ENCODE results near the gene KRT6C.
"Not testable (repeated sequence)": the region's sequence is repeated elsewhere in the genome, so short reads cannot be mapped to it uniquely, and the experiment has no call there.

Gene KRT6C

DNA sequence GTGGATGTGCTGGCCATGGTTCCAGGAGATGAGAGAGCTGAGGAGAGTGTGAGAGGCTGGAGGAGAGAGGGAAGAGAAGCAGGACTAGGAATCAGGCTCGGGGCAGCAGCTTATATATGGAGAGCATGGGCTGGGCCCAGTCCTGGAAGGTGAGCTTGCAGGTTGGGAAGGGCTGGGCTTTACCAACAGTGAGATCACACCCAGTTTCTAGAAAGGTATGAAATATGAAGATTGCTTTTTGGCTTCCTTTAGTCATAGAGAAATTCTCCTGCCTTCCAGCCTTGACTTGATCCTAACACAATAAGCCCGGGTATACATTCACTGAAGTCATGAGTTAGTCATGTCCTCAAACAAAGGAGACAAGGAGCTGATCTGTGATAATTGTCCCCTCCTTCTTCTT is 19.6 kb upstream of the KRT6C start, which contains the start of gene KRT6A:
Gene KRT6A (minus strand): TSS at position 86 of the 400 bp plus-strand sequence. CDS start 69 bp downstream, at position 17.
- FAIRE-seq (no peak), DNase-seq (ENCODE audit: insufficient read length, low spot score) (no peak)
- TF ChIP-seq, protein P1, sequence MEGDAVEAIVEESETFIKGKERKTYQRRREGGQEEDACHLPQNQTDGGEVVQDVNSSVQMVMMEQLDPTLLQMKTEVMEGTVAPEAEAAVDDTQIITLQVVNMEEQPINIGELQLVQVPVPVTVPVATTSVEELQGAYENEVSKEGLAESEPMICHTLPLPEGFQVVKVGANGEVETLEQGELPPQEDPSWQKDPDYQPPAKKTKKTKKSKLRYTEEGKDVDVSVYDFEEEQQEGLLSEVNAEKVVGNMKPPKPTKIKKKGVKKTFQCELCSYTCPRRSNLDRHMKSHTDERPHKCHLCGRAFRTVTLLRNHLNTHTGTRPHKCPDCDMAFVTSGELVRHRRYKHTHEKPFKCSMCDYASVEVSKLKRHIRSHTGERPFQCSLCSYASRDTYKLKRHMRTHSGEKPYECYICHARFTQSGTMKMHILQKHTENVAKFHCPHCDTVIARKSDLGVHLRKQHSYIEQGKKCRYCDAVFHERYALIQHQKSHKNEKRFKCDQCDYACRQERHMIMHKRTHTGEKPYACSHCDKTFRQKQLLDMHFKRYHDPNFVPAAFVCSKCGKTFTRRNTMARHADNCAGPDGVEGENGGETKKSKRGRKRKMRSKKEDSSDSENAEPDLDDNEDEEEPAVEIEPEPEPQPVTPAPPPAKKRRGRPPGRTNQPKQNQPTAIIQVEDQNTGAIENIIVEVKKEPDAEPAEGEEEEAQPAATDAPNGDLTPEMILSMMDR (IDR thresholded peaks at IDR 0.05; ENCODE audit: insufficient read depth, missing control alignments): no peak

DNA sequence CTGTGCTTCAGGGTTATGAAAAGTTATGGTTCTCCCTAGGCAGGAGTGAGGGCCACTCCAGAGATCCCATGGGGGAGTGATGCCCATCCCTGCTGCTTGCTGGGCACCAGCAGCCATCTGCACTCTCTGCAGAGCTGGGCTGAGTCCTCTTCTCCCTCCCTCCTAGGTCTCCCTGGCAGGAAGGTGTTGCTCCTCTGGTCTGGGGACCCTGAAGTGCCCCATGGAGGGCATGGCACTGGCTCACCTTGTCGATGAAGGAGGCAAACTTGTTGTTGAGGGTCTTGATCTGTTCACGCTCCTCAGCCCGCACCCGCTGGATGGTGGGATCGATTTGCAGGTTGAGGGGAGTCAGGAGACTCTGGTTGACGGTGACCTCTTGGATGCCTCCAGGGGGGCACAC is 18.8 kb upstream of the KRT6C start:
- FAIRE-seq; DNase-seq (ENCODE audit: insufficient read length, low spot score): not testable (repeated sequence)

DNA sequence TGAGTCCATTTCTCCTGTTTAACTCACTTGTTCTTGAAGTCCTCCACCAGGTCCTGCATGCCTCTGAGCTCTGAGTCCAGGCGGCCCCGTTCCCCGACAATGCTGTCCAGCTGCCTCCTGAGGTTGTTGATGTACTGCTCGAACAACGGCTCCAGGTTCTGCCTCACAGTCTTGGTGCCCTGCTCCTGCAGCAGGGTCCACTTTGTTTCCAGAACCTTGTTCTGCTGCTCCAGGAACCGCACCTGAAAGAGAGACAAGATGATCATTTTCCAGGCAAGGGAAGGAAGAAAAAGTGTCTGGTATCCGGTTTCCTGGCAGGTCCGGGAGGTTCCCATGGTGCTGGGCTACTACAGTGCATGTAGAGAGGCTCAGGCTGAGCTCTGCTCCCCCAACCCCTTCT is 17.9 kb upstream of the KRT6C start:
- not testable (repeated sequence) for DNase-seq (ENCODE audit: insufficient read length, low spot score); FAIRE-seq

DNA sequence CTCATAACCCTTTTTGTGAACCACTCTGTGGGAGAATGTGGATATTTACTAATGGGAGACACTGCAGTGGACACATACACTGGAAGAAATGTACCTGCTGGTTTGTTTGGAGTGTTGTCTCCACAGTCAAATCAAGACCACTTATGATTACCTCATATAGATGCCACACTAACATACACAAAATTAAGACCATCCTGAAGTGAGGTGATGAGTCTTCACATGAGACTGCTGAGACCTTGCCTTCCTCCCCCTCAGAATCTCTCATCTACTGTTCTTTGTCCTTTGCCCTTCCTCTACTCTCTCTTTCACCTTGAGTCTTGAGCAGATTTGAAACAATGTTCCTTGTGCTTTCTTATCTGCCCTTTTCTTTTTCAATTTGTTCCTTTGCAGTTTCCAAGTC is 15.1 kb upstream of the KRT6C start:
- FAIRE-seq (no peak), DNase-seq (ENCODE audit: insufficient read length, low spot score) (no peak)
- TF ChIP-seq, protein P1 (IDR thresholded peaks at IDR 0.05; ENCODE audit: insufficient read depth, missing control alignments): no peak

DNA sequence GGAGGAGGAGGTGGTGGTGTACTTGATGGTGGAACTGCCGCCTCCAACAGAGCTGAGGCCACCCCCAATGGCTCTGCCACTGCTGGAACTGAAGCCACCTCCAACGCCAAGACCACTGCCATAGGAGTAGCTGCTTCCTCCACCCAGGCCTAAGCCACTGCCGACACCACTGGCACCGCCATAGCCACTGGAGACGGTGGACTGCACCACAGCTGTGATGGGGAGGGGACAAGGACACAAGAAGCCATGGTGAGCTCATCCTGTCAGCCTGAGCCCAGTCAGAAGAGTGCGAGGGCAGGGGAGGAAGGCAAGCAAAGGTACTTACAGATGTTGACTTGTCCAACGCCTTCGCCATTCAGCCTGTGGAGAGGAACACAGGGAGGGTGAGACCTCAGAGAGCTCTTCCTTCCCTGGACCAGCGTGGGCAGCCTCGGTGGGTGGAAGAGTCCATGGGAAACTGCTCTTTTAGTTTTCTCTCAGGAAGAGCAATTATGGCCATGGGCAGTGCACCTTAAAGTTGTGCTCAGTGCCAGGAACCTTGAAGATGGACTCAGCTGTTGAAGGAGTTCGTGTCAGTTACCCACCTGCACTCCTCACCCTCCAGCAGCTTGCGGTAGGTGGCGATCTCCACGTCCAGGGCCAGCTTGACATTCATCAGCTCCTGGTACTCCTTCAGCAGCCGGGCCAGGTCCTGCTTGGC is 14.3 kb upstream of the KRT6C start:
- DNase-seq (ENCODE audit: insufficient read length, low spot score); FAIRE-seq: not testable (repeated sequence)

DNA sequence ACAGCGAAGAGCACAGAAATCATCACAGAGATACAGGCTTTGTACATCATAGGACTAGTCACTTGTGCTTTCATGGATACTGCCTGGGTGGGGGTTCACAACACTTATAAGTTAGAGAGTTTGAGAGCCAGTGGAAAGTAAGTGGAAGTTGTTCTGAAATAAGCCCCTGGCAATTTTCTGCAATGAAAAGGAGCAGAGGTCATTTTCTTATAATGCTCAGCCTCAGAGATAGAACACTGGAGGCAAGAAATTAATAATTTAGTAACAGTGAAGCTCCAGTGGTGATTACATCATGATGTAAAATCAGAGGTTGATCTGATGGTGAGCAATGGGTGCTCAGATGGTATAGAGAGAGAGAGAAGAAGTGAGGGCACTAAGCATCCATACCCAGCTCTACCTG is 13.6 kb upstream of the KRT6C start:
- TF ChIP-seq, protein P1 (IDR thresholded peaks at IDR 0.05; ENCODE audit: insufficient read depth, missing control alignments): no peak
- no peak for FAIRE-seq
- no peak for DNase-seq (ENCODE audit: insufficient read length, low spot score)

DNA sequence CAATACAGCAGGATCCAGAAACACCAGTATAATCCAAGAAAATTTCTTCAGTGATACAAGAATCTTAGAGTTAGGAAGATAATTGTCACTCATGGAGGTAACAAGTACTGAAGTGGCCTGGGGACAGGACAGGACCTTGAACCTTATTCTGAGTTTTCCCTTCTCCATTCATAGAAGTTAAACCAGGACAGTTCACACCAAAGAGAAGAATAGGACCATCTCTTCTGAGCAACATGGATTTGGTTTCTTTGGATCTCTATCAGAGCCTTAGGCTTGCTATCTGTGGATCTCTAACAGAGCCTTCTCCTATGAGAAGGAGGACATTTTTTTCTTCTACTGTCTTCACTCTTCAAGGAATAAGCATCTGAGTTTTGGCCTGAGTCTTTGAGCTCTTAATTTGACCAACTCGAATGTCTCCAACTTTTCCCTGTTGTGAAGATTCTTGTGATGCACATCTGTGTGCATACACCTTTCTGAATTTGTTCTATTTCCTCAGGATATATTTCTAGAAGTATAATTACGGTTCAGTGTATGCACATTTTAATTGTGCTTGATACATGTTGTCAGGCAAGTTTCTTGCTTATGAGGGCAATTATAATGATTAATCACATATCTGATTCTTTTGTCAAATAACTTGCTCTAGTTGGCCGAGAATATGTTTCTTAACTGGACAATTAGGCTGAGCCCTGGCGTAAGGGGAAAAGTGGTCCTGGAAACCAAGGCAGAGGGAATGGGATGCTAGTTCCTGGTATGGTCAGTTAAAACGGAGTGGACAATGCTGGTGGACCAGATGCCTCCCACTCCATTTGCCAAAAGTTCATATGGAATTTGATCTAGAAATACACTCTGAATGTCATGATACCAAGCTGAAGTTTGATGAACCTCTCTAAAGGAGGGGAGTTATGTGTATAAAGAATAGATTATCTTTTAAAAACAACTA is 12.8 kb upstream of the KRT6C start:
- no peak for DNase-seq (ENCODE audit: insufficient read length, low spot score)
- FAIRE-seq: no peak
- TF ChIP-seq, protein P1 (IDR thresholded peaks at IDR 0.05; ENCODE audit: insufficient read depth, missing control alignments): no peak

DNA sequence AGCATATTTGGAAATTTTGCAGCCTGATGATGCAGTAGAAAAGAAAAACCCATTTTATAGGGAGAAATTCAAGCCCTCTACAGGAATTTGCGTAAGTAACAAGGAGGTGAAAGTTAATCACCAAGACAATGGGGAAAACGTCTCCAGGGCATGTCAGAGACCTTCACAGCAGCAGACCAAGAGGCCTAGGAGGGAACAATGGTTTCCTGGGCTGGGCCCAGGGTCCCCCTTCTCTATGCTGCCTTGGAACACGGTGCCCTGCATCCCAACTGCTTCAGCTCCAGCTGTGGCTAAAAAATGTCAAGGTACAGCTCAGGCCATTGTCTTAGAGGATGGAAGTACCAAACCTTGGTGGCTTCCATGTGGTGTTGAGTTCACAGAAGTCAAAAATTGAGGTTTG is 6.5 kb upstream of the KRT6C start:
- FAIRE-seq: no peak
- DNase-seq (ENCODE audit: insufficient read length, low spot score): no peak
- TF ChIP-seq, protein P1 (IDR thresholded peaks at IDR 0.05; ENCODE audit: insufficient read depth, missing control alignments): no peak

All from D721Med (cell line).